Esophagus squamous epithelium (tissue), 5 donors: ENCODE results near the gene ARRDC5. TPM values are rescaled to one million over a fixed set of nuclear protein-coding genes. Genes with fewer than 3 reads are reported as not detected.

Source experiments
- DNase-seq: peaks from one replicate; lab custom pipeline; 2025; lab: John Stamatoyannopoulos, UW
- H3K27ac ChIP-seq, 4 donors: fragments of 200-600 bp; sonication (generic); one replicate each; pipeline ENCODE4 v1.5.1; 2016 to 2019; ENCODE audit warnings: mild to moderate bottlenecking in 1 of 4
- H3K27me3 ChIP-seq, 4 donors: fragments of 200-600 bp; sonication (generic); 1 replicate in 3 of 4; 2 replicates in 1 of 4; pipeline versions ENCODE4 v1.5.1 to v1.6.0; 2017 to 2021; ENCODE audit warnings: antibody characterized with exemption in 1 of 4
- H3K36me3 ChIP-seq, 3 donors: fragments of 200-600 bp; sonication (generic); one replicate each; pipeline ENCODE4 v1.5.1; 2016 to 2019
- H3K4me1 ChIP-seq, 3 donors: fragments of 200-600 bp; sonication (generic); one replicate each; pipeline ENCODE4 v1.5.1; 2017 to 2019
- H3K4me3 ChIP-seq, 4 donors: fragments of 200-600 bp; sonication (generic); 1 replicate in 3 of 4; 2 replicates in 1 of 4; pipeline ENCODE4 v1.5.1; 2016 to 2019; ENCODE audit warnings: mild to moderate bottlenecking in 2 of 4, moderate library complexity in 1 of 4
- H3K9me3 ChIP-seq, 3 donors: fragments of 200-600 bp; sonication (generic); one replicate each; pipeline ENCODE4 v1.5.1; 2016 to 2019
- CTCF ChIP-seq, 6 experiments: fragments of 450-650 bp in 4 of 6; fragments of 200-600 bp in 2 of 6; sonication (generic) in 2 of 6; IDR thresholded peaks; one replicate each; pipeline ENCODE4 v1.5.1; 2016 to 2019; ENCODE audit warnings: antibody characterized with exemption in 6 of 6, mild to moderate bottlenecking in 4 of 6, moderate library complexity in 4 of 6
- POLR2A ChIP-seq, 4 donors: fragments of 450-650 bp; IDR thresholded peaks; one replicate each; pipeline ENCODE4 v1.6.1; 2017; ENCODE audit warnings: antibody characterized with exemption in 4 of 4, mild to moderate bottlenecking in 4 of 4, moderate library complexity in 3 of 4
- WGBS, 2 donors: methylation state at CpG; one replicate each; pipeline ENCODE4 v1.1.5; 2018; 5-methylcytosine and 5-hydroxymethylcytosine counted together
- intact Hi-C: fragments of 100-400 bp; cut with DNase I; formaldehyde crosslinking; loops from one replicate; pipeline ENCODE4 v1.15.0; 2022
- total RNA-seq, 4 donors: library from RNA; depleted of rRNA; stranded (reverse); fragments of >200 nt; gene quantifications; one replicate each; pipeline ENCODE4 v1.1.0, GENCODE V29; 2016
- donor health status: DM: yes; HTN: yes; CAD: no.

The ARRDC5 gene
- total RNA-seq, 4 donors from 2014 or later = 0.38 to 0.62 TPM; not detected in 2

DNA sequence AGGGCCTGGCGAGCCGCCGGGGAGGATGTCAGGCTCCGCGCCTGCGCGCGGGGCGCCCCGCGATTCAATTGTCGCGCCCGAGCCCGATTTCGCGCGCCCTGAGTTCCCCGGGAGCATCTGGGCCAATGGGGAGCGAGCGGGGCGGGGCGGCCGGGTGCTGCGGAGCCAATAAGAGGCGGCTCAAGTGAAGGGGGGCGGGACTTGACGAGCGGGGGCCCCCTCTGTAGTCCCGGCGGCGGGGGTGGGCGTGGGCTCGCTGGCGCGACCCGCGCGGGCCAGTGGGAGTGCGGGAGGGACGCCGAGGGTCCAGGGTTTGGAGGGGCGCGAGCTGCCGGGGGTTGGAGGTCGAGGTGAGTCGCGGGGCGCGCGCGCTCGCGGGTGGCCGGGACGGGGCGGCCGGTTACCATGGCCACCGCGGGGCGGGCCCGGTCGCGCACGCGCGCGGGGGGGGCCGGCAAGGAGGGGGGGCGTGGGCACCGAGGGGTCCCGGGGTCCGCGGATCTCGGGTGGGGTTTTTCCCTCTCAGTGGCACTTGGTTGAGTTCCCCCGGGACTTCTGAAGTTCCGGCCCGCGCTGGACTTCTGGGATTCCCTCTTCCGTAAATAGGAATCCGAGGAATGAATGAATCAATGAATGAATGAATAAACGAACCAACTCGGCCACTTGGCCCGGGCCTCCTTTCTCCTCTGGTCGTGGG is 7.3 kb upstream of the ARRDC5 start:
- intact Hi-C loops = loop anchor here (5.0 kb wide), 1 partner anchor 33 kb away; no protein-coding TSS in a partner anchor
- DNase-seq = peak; percentile 66
- Histone ChIP-seq H3K27me3 (peaks cover 0 to 13% (median 3%) of the 10 kb centered on the region in 4 donors), H3K9me3 (no peaks in the 10 kb centered on the region), H3K4me1 (peaks cover 30 to 60% (median 32%) of the 10 kb centered on the region in 3 donors), H3K36me3 (no peaks in the 10 kb centered on the region), H3K4me3 (peak overlapping the region; percentile 61 to 87 (median 70)), H3K27ac (peak overlapping the region; percentile 62 to 81 (median 76))
- TF ChIP-seq CTCF (IDR thresholded peaks at IDR 0.05) (no peak), POLR2A (IDR thresholded peaks at IDR 0.05) (no peak)
- 0 to 2% methylated on average over 5 to 10 of the region's 85 CpGs for WGBS, 2 donors

- no peaks in the 10 kb centered on the region for H3K9me3 ChIP-seq
- H3K4me1 ChIP-seq = peaks cover 28 to 53% (median 32%) of the 10 kb centered on the region in 3 donors
- peak within 1 kb of the TSS; percentile 62 to 81 (median 76) for H3K27ac ChIP-seq
- no peak for DNase-seq
- TF ChIP-seq CTCF (IDR thresholded peaks at IDR 0.05) = no peak
- TF ChIP-seq POLR2A (IDR thresholded peaks at IDR 0.05) = peak in 1 of 4 donors; percentile 8
- H3K4me3 ChIP-seq = peak within 1 kb of the TSS; percentile 61 to 87 (median 70)
- H3K27me3 ChIP-seq = peaks cover 0 to 13% (median 3%) of the 10 kb centered on the region in 4 donors
- H3K36me3 ChIP-seq = no peaks in the 10 kb centered on the region
- intact Hi-C loops = no loop called here
- WGBS, 2 donors = no CpG with 5 or more reads among the region's 89 CpGs
Measured at GRCh38 chr19:4909156-4909896, 6.6 kb upstream of the ARRDC5 start, which contains the start of gene UHRF1. Gene UHRF1 (plus strand): TSS chr19:4909501. CDS start chr19:4910886, 1,385 bp downstream.

DNA sequence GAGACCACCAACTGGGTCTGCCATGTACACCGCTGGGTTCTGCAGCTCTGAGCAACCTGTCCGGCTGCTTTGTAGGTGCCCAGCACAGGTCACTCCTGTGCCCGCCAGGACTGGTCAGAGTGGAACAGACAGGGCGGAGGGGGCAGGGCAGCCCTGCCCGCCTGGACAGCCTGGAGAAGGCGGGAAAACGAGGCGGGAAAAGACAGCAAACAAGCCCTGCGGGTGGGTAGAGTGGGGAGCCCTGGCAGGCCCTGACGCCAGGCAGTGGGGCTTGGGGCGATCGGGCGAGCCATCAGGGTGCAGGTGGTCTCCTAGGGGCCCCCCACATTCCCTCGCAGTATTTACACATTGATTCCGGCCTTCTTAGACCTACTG is 6.1 kb upstream of the ARRDC5 start:
- TF ChIP-seq POLR2A (IDR thresholded peaks at IDR 0.05) = no peak
- no peak for TF ChIP-seq CTCF (IDR thresholded peaks at IDR 0.05)
- peaks cover 0 to 13% (median 3%) of the 10 kb centered on the region in 4 donors for H3K27me3 ChIP-seq
- no peak overlapping the region for H3K27ac ChIP-seq
- H3K4me1 ChIP-seq = peaks cover 25 to 47% (median 32%) of the 10 kb centered on the region in 3 donors
- H3K36me3 ChIP-seq = no peaks in the 10 kb centered on the region
- H3K4me3 ChIP-seq = peak overlapping the region in 2 of 4 donors; percentile 75 to 87
- no peak for DNase-seq
- 73 to 85% methylated on average over 6 to 11 of the region's 15 CpGs for WGBS, 2 donors
- H3K9me3 ChIP-seq = no peaks in the 10 kb centered on the region
- intact Hi-C loops = no loop called here

DNA sequence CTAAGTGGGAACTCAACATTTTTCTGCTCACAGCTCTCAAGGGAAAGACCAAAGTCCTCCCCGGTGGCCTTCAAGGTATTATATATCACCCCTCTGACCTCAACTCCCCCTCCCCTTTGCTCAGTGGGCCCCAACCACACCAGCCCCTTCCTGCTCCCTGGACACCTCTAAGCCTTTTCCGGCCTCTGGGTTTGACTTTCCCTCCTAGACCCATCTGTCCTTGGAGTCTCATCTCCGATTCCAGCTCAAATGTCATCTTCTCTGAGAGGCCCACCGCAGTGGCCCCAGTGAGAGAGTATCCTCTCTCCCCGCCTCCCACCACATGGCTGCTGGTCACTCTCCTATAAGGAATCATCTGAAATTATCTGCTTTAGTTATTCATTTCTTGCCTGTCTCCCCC is 5.7 kb upstream of the ARRDC5 start:
- peaks cover 0 to 13% (median 3%) of the 10 kb centered on the region in 4 donors for H3K27me3 ChIP-seq
- H3K36me3 ChIP-seq = no peaks in the 10 kb centered on the region
- TF ChIP-seq CTCF (IDR thresholded peaks at IDR 0.05) = no peak
- TF ChIP-seq POLR2A (IDR thresholded peaks at IDR 0.05) = no peak
- no peak for DNase-seq
- H3K4me1 ChIP-seq = peaks cover 25 to 44% (median 32%) of the 10 kb centered on the region in 3 donors
- no peaks in the 10 kb centered on the region for H3K9me3 ChIP-seq
- intact Hi-C loops = no loop called here
- H3K4me3 ChIP-seq = no peak overlapping the region
- 86 to 96% methylated on average over 5 of the region's 5 CpGs for WGBS, 2 donors
- no peak overlapping the region for H3K27ac ChIP-seq

DNA sequence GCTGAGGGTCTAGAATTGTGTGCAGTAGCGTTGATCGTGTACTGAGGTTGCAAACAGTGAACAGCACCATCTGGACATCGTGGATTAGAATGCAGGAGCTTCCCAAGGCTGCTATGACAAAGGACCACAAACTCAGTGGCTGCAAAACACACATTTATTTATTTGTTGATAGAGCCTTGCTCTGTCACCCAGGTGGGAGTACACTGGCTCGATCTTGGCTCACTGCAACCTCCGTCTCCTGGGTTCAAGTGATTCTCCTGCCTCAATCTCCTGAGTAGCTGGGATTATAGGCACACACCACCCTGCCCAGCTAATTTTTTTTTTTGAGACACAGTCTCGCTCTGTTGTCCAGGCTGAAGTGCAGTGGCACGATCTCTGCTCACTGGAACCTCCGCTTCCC is 4.3 kb upstream of the ARRDC5 start:
- no peak for DNase-seq
- peaks cover 18 to 32% (median 23%) of the 10 kb centered on the region in 3 donors for H3K4me1 ChIP-seq
- no peaks in the 10 kb centered on the region for H3K36me3 ChIP-seq
- 84 to 89% methylated on average over 7 to 8 of the region's 8 CpGs for WGBS, 2 donors
- no peak overlapping the region for H3K27ac ChIP-seq
- no peak overlapping the region for H3K4me3 ChIP-seq
- no peaks in the 10 kb centered on the region for H3K9me3 ChIP-seq
- TF ChIP-seq POLR2A (IDR thresholded peaks at IDR 0.05) (no peak), CTCF (IDR thresholded peaks at IDR 0.05) (no peak)
- peaks cover 0 to 13% (median 3%) of the 10 kb centered on the region in 4 donors for H3K27me3 ChIP-seq
- intact Hi-C loops = no loop called here
